ENCODE measurements around the gene CEP162.
"Not testable (repeated sequence)": the region's sequence is repeated elsewhere in the genome, so short reads cannot be mapped to it uniquely, and the experiment has no call there.

CEP162 gene

DNA sequence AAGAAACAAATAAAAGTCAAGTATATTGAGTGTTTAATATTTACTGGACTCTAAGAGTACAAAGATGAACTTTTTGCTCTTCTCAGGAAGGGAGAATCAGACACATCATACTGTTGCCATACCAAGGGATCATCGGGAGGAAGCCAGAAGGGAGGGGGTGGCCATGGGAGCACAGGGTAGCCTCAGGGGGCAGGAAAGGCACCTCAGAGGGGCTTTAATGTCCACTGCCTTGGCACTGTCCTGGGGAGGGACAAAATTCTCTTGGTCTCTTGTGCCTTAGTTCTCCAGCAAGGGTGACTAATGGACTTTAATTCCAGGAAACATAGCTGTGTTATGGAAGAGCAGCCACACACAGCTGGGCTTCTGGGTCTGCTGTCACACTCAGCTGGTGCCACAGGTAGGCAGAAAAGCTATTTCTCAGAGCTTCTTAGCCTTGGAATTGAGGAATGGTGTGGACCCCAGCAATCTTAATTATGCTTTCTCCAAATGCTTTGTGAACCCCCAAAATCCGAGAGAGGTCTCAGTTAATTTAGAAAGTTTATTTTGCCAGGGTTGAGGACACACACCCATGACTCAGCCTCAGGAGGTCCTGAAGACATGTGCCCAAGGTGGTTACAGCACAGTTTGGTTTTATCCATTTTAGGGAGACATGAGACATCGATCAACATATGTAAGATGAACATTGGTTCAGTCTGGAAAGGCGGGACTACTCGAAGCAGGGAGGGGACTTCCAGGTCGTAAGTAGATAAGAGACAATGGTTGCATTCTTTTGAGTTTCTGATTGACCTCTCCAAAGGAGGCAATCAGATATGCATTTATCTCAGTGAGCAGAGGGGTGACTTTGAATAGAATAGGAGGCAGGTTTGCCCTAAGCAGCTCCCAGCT lies 140.7 kb downstream of the CEP162 start:
- DNase-seq = no peak

DNA sequence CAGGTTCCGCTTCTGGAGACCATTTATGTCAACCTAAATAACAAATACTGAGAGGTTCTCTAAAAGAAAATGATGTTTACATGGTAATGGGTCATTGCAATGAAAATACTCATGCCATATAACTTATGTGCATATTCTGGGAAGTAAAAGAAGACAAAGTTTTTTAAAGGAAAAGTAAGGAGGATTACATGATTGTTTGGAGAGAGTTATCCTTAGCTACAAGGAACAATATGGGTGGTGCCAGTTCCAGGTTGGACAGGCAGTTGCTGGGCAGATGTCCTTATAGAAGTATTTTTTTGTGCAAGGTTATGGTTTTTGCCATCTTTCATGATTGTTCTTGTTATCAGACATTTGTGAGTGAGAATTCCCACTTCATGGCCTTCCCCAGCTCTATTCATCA lies 141.4 kb downstream of the CEP162 start:
- DNase-seq = no peak

DNA sequence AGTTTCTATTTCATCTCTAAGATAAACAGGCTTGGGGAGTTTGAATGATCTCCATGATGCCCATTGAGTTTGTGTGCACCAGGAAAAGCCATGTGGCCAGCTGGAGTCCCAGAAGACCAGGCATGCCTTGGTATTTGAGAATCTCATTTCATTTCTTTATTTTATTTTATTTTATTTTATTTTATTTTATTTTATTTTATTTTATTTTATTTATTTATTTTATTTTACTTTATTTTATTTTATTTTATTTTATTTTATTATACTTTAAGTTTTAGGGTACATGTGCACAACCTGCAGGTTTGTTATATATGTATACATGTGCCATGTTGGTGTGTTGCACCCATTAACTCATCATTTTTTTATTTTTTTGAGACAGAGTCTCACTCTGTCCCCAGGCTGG lies 142.7 kb downstream of the CEP162 start:
- not testable (repeated sequence) for DNase-seq

DNA sequence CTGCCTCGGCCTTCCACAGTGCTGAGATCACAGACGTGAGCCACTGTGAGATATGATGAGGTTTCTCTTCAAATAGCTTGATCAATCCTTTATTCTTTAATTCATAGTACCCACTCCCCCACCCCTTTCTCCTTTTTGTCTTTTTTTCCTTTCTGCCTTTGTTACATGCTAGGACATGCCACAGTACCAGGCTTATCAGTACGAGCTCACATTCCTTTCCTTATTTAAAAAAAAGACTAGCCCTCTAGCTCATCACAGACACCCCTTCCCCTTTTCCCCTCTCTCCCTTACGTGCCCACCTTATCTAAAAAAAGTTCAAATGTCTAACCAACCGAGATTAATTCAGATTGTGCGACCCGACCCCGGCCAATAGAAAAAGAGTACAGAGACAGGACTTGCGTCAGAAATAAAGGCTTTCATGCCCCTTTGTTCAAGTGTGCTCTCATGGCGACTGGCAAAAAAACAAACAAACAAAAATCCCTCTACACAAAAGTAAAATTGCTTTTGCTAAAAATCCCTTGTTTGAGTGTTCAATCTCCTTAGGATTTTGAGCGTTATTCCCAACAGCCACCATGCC lies 144.7 kb downstream of the CEP162 start:
- DNase-seq = peak; percentile 49

DNA sequence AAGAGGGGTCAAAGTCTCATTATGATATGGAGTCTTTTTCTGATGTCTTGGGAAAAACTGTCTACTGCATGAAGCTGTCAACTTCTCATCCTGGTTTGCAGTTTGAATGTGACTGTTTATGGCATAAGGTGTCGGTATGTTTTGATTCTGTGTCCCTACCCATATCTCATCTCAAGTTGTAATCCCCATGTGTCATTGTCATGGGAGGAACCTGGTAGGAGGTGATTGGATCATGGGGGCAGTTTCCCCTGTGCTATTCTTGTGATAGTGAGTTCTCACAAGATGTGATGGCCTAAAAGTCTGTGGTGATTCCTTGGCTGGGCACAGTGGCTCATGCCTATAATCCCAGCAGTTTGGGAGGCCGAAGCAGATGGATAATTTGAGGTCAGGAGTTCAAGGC lies 146.2 kb downstream of the CEP162 start:
- no peak for DNase-seq

DNA sequence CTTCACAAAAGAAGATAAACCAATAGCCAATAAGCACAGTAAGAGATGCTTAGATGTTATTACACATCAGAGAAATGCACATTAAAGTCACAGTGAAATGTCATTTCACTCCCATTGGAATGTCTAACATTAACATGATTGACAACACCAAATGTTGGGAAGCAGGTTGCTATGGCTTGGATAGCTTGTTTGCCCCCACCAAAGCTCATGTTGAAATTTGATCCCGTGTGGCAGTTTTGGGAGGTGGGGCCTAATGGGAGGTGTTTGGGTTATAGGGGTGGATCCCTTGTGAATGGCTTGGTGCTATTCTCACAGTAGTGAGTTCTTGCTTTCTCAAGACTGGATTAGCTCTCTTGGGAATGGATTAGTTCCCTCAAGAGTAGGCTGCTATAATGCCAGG lies 149.1 kb downstream of the CEP162 start:
- DNase-seq = peak; percentile 85

DNA sequence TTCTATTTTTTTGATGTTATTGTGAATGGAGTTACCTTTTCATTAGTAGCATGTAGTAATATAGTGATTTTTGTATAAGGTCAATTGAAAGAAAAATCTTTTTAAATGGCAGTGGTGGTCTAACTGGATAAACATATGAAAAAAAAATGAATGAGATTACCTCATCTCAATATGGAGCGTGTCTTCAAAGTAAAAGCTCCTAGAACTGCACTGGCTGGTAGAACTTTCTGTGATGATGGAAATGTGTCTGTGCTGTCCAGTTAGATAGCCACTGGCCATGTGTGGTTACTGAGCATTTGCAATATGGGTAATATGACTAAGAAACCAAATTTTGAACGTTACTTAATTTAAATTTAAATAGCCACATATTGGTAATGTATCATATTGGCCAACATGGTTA lies 149.8 kb downstream of the CEP162 start:
- no peak for DNase-seq

DNA sequence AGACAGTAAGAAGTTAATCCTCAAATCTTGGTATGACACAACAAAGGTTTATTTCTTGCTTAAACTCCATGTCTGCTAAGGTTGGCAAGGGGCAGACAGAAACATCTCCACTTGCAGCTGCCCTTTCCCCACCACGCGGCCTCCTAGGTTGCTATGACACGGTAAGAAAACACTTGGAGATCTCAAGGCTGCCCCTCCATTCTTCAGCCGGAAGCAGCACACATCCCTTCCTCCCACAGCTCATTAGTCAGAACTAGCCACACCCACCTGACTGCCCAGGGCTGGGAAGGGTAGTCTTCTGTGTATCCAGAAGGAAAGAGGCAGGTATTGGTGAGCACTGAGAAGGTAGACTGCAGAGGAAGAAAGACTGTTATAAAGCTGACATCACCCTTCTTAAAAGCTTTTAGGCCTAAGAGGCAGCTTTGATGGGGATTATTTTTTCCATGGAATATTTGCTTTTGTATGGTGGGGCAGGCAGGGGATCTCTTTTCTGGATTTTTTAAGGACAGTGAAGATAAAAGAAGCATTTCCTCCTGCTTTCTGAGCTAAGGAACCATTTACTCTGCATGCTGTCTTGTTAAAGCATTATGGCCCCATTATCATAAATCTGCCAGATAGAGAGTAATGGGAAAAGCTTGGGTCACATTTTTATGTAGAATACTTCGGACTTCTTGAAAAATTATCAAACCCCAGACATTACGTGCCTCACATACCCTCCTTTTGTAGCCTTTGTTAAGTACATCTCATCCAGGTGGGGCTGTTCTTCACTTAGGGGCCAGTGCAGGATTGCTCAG lies 152.3 kb downstream of the CEP162 start:
- peak; percentile 63 for DNase-seq
